ENCODE results near the gene NUP210L. TPM values are rescaled to one million over a fixed set of nuclear protein-coding genes. Genes with fewer than 3 reads are reported as not detected.
"Not testable (repeated sequence)": the region's sequence is repeated elsewhere in the genome, so short reads cannot be mapped to it uniquely, and the experiment has no call there.

The NUP210L gene
- total RNA-seq, 2 donors from 2014 or later, result 0.10 to 0.11 TPM

GRCh38 chr1:153991151-153991630 is 163.7 kb downstream of the NUP210L start:
- ATAC-seq, result no peak
- H3K27ac Mint-ChIP-seq, result peak overlapping the region; percentile 97
- peaks cover 3 to 9% of the 10 kb centered on the region in 2 donors for H3K9me3 Mint-ChIP-seq
- peaks cover 36 to 49% of the 10 kb centered on the region in 2 donors for H3K36me3 Mint-ChIP-seq
- no peak for DNase-seq (ENCODE audit: low spot score in 2 of 2)

- Mint-ChIP-seq H3K27ac (peak within 1 kb of the TSS; percentile 97), H3K36me3 (peaks cover 35 to 45% of the 10 kb centered on the region in 2 donors), H3K9me3 (peaks cover 3 to 8% of the 10 kb centered on the region in 2 donors)
- peak; percentile 85 to 90 for DNase-seq (ENCODE audit: low spot score in 2 of 2)
- ATAC-seq, result peak; percentile 88 to 91
These were observed 164.3 kb downstream of the NUP210L start, which contains the start of gene RPS27 for GRCh38 chr1:153990468-153991150. Gene RPS27, plus strand, starts transcription at chr1:153990762. Its CDS starts 35 bp downstream, at chr1:153990797.

GRCh38 chr1:153987621-153988020 is 167.3 kb downstream of the NUP210L start:
- Mint-ChIP-seq H3K27ac (peak overlapping the region in 1 of 2 donors; percentile 91), H3K9me3 (peaks cover 1 to 3% of the 10 kb centered on the region in 2 donors), H3K36me3 (peaks cover 26% of the 10 kb centered on the region in 2 donors)
- no peak for ATAC-seq
- DNase-seq (ENCODE audit: low spot score in 2 of 2), result no peak

- Mint-ChIP-seq H3K27ac (peak within 1 kb of the TSS; percentile 91 to 95), H3K36me3 (peaks cover 11% of the 10 kb centered on the region in 2 donors), H3K9me3 (peaks cover 0 to 3% of the 10 kb centered on the region in 2 donors)
- DNase-seq (ENCODE audit: low spot score in 2 of 2) (no peak), ATAC-seq (peak in 1 of 2 donors; percentile 5)
These were observed 168.7 kb downstream of the NUP210L start, which contains the start of gene RAB13 for GRCh38 chr1:153985941-153986761. Gene RAB13, minus strand, starts transcription at chr1:153986339. Its CDS starts 103 bp downstream, at chr1:153986236.

GRCh38 chr1:153985341-153985912 is 169.4 kb downstream of the NUP210L start:
- DNase-seq (ENCODE audit: low spot score in 2 of 2) (no peak), ATAC-seq (peak; percentile 42 to 62)
- peaks cover 4% of the 10 kb centered on the region in 2 donors for H3K36me3 Mint-ChIP-seq
- peaks cover 0 to 3% of the 10 kb centered on the region in 2 donors for H3K9me3 Mint-ChIP-seq
- peak overlapping the region; percentile 91 to 95 for H3K27ac Mint-ChIP-seq

- no peak for DNase-seq (ENCODE audit: low spot score in 2 of 2)
- no peak overlapping the region for H3K27ac Mint-ChIP-seq
- no peaks in the 10 kb centered on the region for H3K36me3 Mint-ChIP-seq
- no peak for ATAC-seq
- no peaks in the 10 kb centered on the region for H3K9me3 Mint-ChIP-seq
These were observed 170.6 kb downstream of the NUP210L start for GRCh38 chr1:153984123-153984894.

GRCh38 chr1:153981735-153982134 is 173.1 kb downstream of the NUP210L start:
- ATAC-seq; H3K27ac Mint-ChIP-seq; H3K9me3 Mint-ChIP-seq; DNase-seq (ENCODE audit: low spot score in 2 of 2): not testable (repeated sequence)
- peaks cover 4 to 15% of the 10 kb centered on the region in 2 donors for H3K36me3 Mint-ChIP-seq

- DNase-seq (ENCODE audit: low spot score in 2 of 2); H3K9me3 Mint-ChIP-seq; ATAC-seq: not testable (repeated sequence)
- H3K36me3 Mint-ChIP-seq, result peaks cover 19 to 30% of the 10 kb centered on the region in 2 donors
- H3K27ac Mint-ChIP-seq, result peak overlapping the region; percentile 36 to 95
These were observed 175.8 kb downstream of the NUP210L start for GRCh38 chr1:153979091-153979490.

- ATAC-seq, result no peak
- Mint-ChIP-seq H3K9me3 (no peaks in the 10 kb centered on the region), H3K36me3 (peaks cover 19 to 30% of the 10 kb centered on the region in 2 donors), H3K27ac (peak overlapping the region in 1 of 2 donors; percentile 95)
- DNase-seq (ENCODE audit: low spot score in 2 of 2), result no peak
These were observed 176.5 kb downstream of the NUP210L start for GRCh38 chr1:153978274-153978909.

GRCh38 chr1:153977250-153978240 is 177.3 kb downstream of the NUP210L start, which contains the start of gene JTB:
Gene JTB, minus strand, starts transcription at chr1:153977674. Its CDS starts 422 bp downstream, at chr1:153977252.
- H3K36me3 Mint-ChIP-seq, result peaks cover 19 to 30% of the 10 kb centered on the region in 2 donors
- ATAC-seq, result peak; percentile 86 to 97
- peak; percentile 74 to 78 for DNase-seq (ENCODE audit: low spot score in 2 of 2)
- H3K9me3 Mint-ChIP-seq, result no peaks in the 10 kb centered on the region
- peak within 1 kb of the TSS; percentile 93 to 95 for H3K27ac Mint-ChIP-seq

- ATAC-seq (peak; percentile 10 to 15), DNase-seq (ENCODE audit: low spot score in 2 of 2) (no peak)
- Mint-ChIP-seq H3K9me3 (no peaks in the 10 kb centered on the region), H3K36me3 (peaks cover 19 to 30% of the 10 kb centered on the region in 2 donors), H3K27ac (peak overlapping the region; percentile 93 to 95)
These were observed 178.0 kb downstream of the NUP210L start for GRCh38 chr1:153976819-153977249.

GRCh38 chr1:153973525-153973924 is 181.3 kb downstream of the NUP210L start:
- H3K9me3 Mint-ChIP-seq, result no peaks in the 10 kb centered on the region
- ATAC-seq (no peak), DNase-seq (ENCODE audit: low spot score in 2 of 2) (no peak)
- peaks cover 19 to 30% of the 10 kb centered on the region in 2 donors for H3K36me3 Mint-ChIP-seq
- peak overlapping the region; percentile 38 to 48 for H3K27ac Mint-ChIP-seq

GRCh38 chr1:153973071-153973470 is 181.8 kb downstream of the NUP210L start:
- H3K27ac Mint-ChIP-seq, result peak overlapping the region; percentile 38 to 48
- H3K9me3 Mint-ChIP-seq, result no peaks in the 10 kb centered on the region
- ATAC-seq, result no peak
- peaks cover 19 to 28% of the 10 kb centered on the region in 2 donors for H3K36me3 Mint-ChIP-seq
- DNase-seq (ENCODE audit: low spot score in 2 of 2), result no peak

- DNase-seq (ENCODE audit: low spot score in 2 of 2) (no peak), ATAC-seq (no peak)
- Mint-ChIP-seq H3K9me3 (no peaks in the 10 kb centered on the region), H3K27ac (no peak overlapping the region), H3K36me3 (peaks cover 8 to 16% of the 10 kb centered on the region in 2 donors)
These were observed 184.5 kb downstream of the NUP210L start for GRCh38 chr1:153970346-153970745.

Data from activated naive CD4-positive, alpha-beta T cell treated with anti-CD3 and anti-CD28 coated beads, Interleukin-2, amount 50 U/mL, for 72 hours (primary cell).